Activated gamma-delta T cell treated with anti-CD3 and anti-CD28 coated beads, Interleukin-2, amount 50 U/mL, for 16 hours (primary cell): ENCODE results near the gene DMD.

Experiments used
- DNase-seq: peaks from one replicate; pipeline ENCODE4 v3.0.0-alpha.2; 2020; ENCODE audit warnings: low read depth

Gene DMD

GRCh38 chrX:33041141-33041540 lies 170.2 kb downstream of the DMD start:
- no peak for DNase-seq

GRCh38 chrX:33032700-33033099 lies 178.6 kb downstream of the DMD start:
- no peak for DNase-seq

GRCh38 chrX:33014949-33015348 lies 196.4 kb downstream of the DMD start:
- DNase-seq, result no peak

GRCh38 chrX:33014086-33014485 lies 197.3 kb downstream of the DMD start:
- no peak for DNase-seq

- no peak for DNase-seq
Observed at GRCh38 chrX:33001107-33001506, 210.2 kb downstream of the DMD start.

GRCh38 chrX:32998776-32999175 lies 212.6 kb downstream of the DMD start:
- DNase-seq, result no peak

GRCh38 chrX:32995427-32995826 lies 215.9 kb downstream of the DMD start:
- no peak for DNase-seq

GRCh38 chrX:32987142-32987541 lies 224.2 kb downstream of the DMD start:
- DNase-seq, result no peak

- DNase-seq, result no peak
Observed at GRCh38 chrX:32985544-32985943, 225.8 kb downstream of the DMD start.

GRCh38 chrX:32966821-32967355 lies 244.5 kb downstream of the DMD start:
- no peak for DNase-seq

- DNase-seq, result no peak
Observed at GRCh38 chrX:32954125-32954524, 257.2 kb downstream of the DMD start.

GRCh38 chrX:32948130-32948529 lies 263.2 kb downstream of the DMD start:
- DNase-seq, result no peak

GRCh38 chrX:32937043-32937442 lies 274.3 kb downstream of the DMD start:
- no peak for DNase-seq

- DNase-seq, result no peak
Observed at GRCh38 chrX:32933548-32933947, 277.8 kb downstream of the DMD start.

- DNase-seq, result no peak
Observed at GRCh38 chrX:32929040-32929439, 282.3 kb downstream of the DMD start.

GRCh38 chrX:32896088-32896487 lies 315.3 kb downstream of the DMD start:
- no peak for DNase-seq

GRCh38 chrX:32894679-32895078 lies 316.7 kb downstream of the DMD start:
- no peak for DNase-seq

- no peak for DNase-seq
Observed at GRCh38 chrX:32893751-32894150, 317.6 kb downstream of the DMD start.

GRCh38 chrX:32877592-32877991 lies 333.8 kb downstream of the DMD start:
- DNase-seq, result no peak

GRCh38 chrX:32874839-32875238 lies 336.5 kb downstream of the DMD start:
- no peak for DNase-seq

GRCh38 chrX:32873786-32874185 lies 337.6 kb downstream of the DMD start:
- DNase-seq, result no peak

- DNase-seq, result no peak
Observed at GRCh38 chrX:32871636-32872035, 339.7 kb downstream of the DMD start.

- no peak for DNase-seq
Observed at GRCh38 chrX:32868524-32868895, 342.8 kb downstream of the DMD start.

- DNase-seq, result no peak
Observed at GRCh38 chrX:32867781-32868523, 343.4 kb downstream of the DMD start.
